Activated B cell treated with CpG ODN at 0.5 μM for 24 hours (primary cell): ENCODE measurements around the gene AFDN. TPM values are rescaled to one million over a fixed set of nuclear protein-coding genes. Genes with fewer than 3 reads are reported as not detected.
A peak's percentile ranks its signal among the peaks of the same experiment; 100 is the strongest.

Experiments
- ATAC-seq: fragments of 200-7000 bp; cut with Tn5 transposase; one replicate; pipeline ENCODE4 v1.10.0; 2021; ENCODE audit warnings: low read depth, mild to moderate bottlenecking, moderate library complexity
- CTCF ChIA-PET: fragments of 350-600 bp; sonication (Branson Sonifier 250); formaldehyde crosslinking; loops from one replicate; lab custom pipeline; 2021; ENCODE audit warnings: antibody characterized with exemption; lab: Charles Lee
- POLR2A ChIA-PET: fragments of 350-600 bp; sonication (Branson Sonifier 250); formaldehyde crosslinking; loops from one replicate; lab custom pipeline; 2021; ENCODE audit warnings: antibody characterized with exemption; lab: Charles Lee
- DNase-seq: peaks from one replicate; pipeline ENCODE4 v3.0.0; 2022
- H3K27ac Mint-ChIP-seq: one replicate; pipeline ENCODE4 v1.8.0; 2020; ENCODE audit warnings: mixed read lengths
- H3K27me3 Mint-ChIP-seq: one replicate; pipeline ENCODE4 v1.8.0; 2021; ENCODE audit warnings: mixed read lengths
- H3K36me3 Mint-ChIP-seq: one replicate; pipeline ENCODE4 v1.8.0; 2021; ENCODE audit warnings: low read depth, mixed read lengths
- H3K4me1 Mint-ChIP-seq: one replicate; pipeline ENCODE4 v1.8.0; 2021; ENCODE audit warnings: mixed read lengths
- H3K4me3 Mint-ChIP-seq: one replicate; pipeline ENCODE4 v1.8.0; 2020; ENCODE audit warnings: mild to moderate bottlenecking, mixed read lengths
- H3K9me3 Mint-ChIP-seq: one replicate; pipeline ENCODE4 v1.8.0; 2020; ENCODE audit warnings: mixed read lengths
- intact Hi-C: fragments of 100-400 bp; cut with micrococcal nuclease; formaldehyde crosslinking; loops from one replicate; pipeline ENCODE4 v1.15.1; 2024
- total RNA-seq: library from RNA; stranded (reverse); gene quantifications from 2 replicates; pipeline ENCODE4 v1.2.3, GENCODE V29; 2022
- TF ChIP-seq, protein P1 (sequence below): fragments of 200-600 bp; IDR thresholded peaks from one replicate; pipeline ENCODE4 v1.8.0; 2022; ENCODE audit warnings: antibody characterized with exemption, mild to moderate bottlenecking

AFDN gene
- total RNA-seq, 1 donor from 2014 or later, result 38.0 TPM

DNA sequence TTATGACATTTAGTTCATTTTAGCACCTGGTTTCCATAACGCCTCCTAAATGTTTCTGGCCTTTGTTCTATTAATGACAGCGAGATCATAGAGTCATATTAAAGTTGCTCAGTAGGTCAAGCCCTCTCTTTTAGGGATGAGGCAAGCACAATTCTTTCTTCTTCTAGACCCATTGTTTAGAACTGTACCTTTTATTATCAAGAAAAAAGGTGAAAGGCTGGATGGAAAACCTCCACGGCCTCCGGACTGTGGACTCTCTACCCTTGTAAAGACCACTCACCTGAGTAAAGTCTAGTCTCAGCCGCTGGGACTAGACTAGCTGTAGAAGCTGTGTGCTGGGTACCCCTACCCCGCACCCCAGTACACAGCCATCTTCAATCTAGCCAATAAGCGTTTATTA lies 6.0 kb upstream of the AFDN start:
- ATAC-seq (no peak), DNase-seq (no peak)
- CTCF ChIA-PET, result no interaction called here
- Mint-ChIP-seq H3K4me1 (peaks cover 8% of the 10 kb centered on the region), H3K27ac (no peak overlapping the region), H3K27me3 (peaks cover 37% of the 10 kb centered on the region), H3K36me3 (peaks cover 2% of the 10 kb centered on the region), H3K4me3 (no peak overlapping the region), H3K9me3 (no peaks in the 10 kb centered on the region)
- POLR2A ChIA-PET, result no interaction called here
- TF ChIP-seq, protein P1, sequence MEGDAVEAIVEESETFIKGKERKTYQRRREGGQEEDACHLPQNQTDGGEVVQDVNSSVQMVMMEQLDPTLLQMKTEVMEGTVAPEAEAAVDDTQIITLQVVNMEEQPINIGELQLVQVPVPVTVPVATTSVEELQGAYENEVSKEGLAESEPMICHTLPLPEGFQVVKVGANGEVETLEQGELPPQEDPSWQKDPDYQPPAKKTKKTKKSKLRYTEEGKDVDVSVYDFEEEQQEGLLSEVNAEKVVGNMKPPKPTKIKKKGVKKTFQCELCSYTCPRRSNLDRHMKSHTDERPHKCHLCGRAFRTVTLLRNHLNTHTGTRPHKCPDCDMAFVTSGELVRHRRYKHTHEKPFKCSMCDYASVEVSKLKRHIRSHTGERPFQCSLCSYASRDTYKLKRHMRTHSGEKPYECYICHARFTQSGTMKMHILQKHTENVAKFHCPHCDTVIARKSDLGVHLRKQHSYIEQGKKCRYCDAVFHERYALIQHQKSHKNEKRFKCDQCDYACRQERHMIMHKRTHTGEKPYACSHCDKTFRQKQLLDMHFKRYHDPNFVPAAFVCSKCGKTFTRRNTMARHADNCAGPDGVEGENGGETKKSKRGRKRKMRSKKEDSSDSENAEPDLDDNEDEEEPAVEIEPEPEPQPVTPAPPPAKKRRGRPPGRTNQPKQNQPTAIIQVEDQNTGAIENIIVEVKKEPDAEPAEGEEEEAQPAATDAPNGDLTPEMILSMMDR, result no peak
- intact Hi-C loops, result loop anchor here (10.0 kb wide), 2 partner anchors 466 to 1394 kb away; no protein-coding TSS in a partner anchor

DNA sequence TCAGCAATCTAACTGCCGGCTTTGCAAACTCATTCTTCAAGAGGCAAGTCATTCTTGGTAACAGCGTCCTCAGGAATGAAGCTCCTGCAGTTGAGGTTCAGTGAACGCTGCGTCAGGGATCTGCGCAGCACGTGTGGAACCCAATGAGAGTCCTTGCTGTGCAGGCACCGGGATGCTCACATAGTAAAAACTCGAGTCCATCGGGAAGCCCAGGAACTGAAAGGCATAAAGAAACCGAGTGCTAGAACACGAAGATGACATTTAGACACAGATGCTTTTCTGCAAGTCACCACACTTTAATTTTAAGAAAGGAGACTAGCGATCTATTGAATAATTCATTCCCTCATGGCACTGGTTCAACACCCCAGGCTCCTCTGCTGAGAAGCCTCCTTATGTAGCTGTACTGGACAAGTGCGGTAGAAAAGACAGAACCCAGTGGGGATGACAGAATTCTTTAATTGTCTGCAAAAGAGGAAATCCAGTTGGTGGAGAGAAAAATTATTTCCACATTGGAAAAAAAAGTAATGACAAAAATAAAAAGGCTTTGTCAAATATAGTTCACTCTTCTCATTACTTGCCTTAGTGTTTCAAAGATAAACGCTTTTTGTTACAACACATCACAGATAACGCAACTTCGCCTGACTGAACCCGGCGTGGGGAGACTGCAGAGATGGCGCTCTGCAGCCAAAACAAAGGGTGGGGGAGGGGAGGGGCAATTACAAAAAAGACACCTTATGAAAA lies 1.9 kb upstream of the AFDN start:
- ChIA-PET POLR2A (no interaction called here), CTCF (no interaction called here)
- TF ChIP-seq, protein P1, result no peak
- Mint-ChIP-seq H3K27me3 (peaks cover 26% of the 10 kb centered on the region), H3K4me1 (peaks cover 24% of the 10 kb centered on the region), H3K4me3 (peak overlapping the region; percentile 70), H3K9me3 (no peaks in the 10 kb centered on the region), H3K27ac (peak overlapping the region; percentile 46), H3K36me3 (peaks cover 7% of the 10 kb centered on the region)
- DNase-seq, result no peak
- ATAC-seq, result no peak
- intact Hi-C loops, result loop anchor here (5.0 to 10.0 kb wide), 3 partner anchors 470 to 1390 kb away; no protein-coding TSS in a partner anchor

DNA sequence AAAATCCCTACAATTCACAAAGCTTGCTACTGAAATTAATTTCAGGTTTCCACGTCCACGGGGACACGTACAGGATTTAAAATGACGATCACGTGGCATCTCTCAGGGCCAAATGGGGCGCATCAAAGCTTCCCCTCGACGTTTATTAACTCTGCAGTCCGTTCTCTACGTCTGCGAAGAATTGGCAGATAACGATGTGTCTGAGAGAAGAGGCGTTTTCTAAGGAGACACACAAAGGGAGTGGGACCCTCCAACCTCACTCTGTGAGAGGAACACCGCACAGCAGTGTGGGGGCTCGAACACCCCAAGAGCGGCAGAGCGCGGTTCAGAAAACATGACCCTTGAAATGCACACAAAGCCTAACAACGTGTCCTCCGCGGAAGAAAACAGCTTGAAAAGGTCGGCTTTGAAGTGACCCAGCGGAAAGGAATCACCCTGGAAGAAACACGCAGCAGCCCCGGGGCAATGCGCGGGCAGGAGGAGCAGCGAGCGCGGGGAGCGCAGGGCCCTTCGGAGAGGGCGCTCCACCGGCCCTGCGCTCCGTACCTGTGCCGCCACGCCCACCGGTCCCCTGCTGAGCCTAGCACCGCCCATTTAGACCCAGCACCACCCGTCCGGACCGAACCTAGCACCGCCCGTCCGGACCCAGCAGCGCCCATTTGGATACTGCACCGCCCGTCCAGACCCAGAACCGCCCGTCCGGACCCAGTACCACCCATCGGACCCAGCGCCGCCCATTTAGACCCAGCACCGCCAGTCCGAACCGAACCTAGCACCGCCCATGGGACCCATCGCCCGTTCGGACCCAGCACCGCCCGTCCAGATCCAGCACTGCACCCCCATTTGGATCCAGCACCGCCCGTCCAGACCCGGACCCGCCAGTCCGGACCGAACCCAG lies 1.1 kb upstream of the AFDN start:
- TF ChIP-seq, protein P1, result no peak
- Mint-ChIP-seq H3K4me1 (peaks cover 24% of the 10 kb centered on the region), H3K36me3 (peaks cover 7% of the 10 kb centered on the region), H3K4me3 (peak overlapping the region; percentile 88), H3K27ac (peak overlapping the region; percentile 18), H3K27me3 (peaks cover 24% of the 10 kb centered on the region), H3K9me3 (no peaks in the 10 kb centered on the region)
- CTCF ChIA-PET, result no interaction called here
- POLR2A ChIA-PET, result no interaction called here
- DNase-seq, result peak; percentile 29
- ATAC-seq, result peak; percentile 25
- intact Hi-C loops, result loop anchor here (2.0 to 10.0 kb wide), 4 partner anchors 127 to 1389 kb away; no protein-coding TSS in a partner anchor

DNA sequence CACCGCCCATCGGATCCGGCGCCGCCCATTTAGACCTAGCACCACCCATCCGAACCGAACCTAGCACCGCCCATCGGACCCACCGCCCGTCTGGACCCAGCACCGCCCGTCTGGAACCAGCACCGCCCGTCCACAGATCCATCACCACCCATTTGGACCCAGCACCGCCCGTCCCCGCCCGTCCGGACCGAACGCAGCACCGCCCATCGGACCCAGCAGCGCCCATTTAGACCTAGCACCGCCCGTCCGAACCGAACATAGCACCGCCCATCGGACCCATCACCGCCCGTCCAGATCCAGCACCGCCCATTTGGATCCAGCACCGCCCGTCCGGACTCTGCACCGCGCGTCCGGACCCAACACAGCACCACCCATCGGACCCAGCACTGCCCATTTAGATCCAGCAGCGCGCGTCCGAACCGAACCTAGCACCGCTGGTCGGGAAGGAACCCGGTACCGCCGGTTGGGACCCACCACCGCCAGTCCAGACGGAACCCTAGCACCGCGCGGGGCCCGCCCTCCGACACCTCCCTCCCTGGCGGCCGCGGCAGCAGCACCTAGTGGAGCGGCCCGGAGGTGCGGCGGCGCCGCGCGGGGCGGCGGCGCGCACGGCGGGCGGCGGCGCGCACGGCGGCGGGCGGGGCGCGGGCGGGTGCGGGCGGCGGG lies 348 bp upstream of the AFDN start:
- Mint-ChIP-seq H3K36me3 (peaks cover 7% of the 10 kb centered on the region), H3K27me3 (peaks cover 26% of the 10 kb centered on the region), H3K27ac (no peak overlapping the region), H3K4me3 (peak overlapping the region; percentile 88), H3K4me1 (peaks cover 24% of the 10 kb centered on the region), H3K9me3 (no peaks in the 10 kb centered on the region)
- ChIA-PET POLR2A (no interaction called here), CTCF (no interaction called here)
- TF ChIP-seq, protein P1, result no peak
- intact Hi-C loops, result loop anchor here (2.0 to 10.0 kb wide), 4 partner anchors 128 to 1388 kb away; no protein-coding TSS in a partner anchor
- no peak for DNase-seq
- peak; percentile 88 for ATAC-seq
